ENCODE measurements around the gene ABLIM3.

Gene ABLIM3

DNA sequence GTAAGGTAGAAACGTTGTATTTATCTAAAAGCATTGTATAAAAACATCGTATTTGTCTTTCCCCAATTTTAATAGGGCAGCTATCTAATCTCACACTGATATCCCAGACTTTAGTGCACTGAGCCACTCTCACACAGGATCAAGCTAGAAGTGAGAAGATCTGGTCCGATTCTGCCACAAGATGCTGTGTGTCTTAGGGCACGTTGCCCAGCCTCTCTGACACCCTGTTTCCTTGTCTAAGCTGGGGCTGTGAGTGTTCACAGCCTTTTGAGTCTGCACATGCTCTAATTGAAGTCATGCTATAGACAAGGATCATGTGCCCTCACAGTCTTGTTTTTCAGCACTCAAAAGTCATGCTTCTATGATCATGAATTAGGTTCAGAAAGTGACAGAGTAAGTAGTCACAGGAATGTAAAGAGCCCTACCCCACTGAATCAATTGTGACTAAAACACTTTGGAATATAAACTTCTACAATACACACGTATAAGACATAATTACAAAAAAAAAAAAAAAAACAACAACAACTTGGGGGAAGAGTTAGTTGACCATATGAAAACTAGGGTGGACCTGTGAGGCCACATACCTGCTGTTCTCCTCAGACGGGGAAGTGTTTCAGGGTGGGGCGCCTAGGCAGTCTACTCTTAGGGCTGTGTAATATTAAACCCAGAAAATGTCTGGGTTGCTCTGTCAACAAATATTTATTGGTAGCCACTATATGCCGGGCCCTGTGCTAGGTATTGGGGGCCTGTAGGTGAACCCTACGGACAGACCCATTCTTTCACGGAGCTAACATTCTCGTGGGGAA is 893 bp upstream of the ABLIM3 start:
- H3K36me3 Mint-ChIP-seq: no peaks in the 10 kb centered on the region
- no peaks in the 10 kb centered on the region for H3K4me1 Mint-ChIP-seq
- H3K4me3 Mint-ChIP-seq: no peak overlapping the region
- H3K27me3 Mint-ChIP-seq: peaks cover 51% of the 10 kb centered on the region
- no peak for DNase-seq
- CTCF ChIA-PET: interaction anchor here (0.6 to 9.8 kb wide), 12 partner anchors 14 to 233 kb away, joined by 3 to 144 read pairs (median 4); no protein-coding TSS in a partner anchor
- no peaks in the 10 kb centered on the region for H3K9me3 Mint-ChIP-seq
- no peak overlapping the region for H3K27ac Mint-ChIP-seq

DNA sequence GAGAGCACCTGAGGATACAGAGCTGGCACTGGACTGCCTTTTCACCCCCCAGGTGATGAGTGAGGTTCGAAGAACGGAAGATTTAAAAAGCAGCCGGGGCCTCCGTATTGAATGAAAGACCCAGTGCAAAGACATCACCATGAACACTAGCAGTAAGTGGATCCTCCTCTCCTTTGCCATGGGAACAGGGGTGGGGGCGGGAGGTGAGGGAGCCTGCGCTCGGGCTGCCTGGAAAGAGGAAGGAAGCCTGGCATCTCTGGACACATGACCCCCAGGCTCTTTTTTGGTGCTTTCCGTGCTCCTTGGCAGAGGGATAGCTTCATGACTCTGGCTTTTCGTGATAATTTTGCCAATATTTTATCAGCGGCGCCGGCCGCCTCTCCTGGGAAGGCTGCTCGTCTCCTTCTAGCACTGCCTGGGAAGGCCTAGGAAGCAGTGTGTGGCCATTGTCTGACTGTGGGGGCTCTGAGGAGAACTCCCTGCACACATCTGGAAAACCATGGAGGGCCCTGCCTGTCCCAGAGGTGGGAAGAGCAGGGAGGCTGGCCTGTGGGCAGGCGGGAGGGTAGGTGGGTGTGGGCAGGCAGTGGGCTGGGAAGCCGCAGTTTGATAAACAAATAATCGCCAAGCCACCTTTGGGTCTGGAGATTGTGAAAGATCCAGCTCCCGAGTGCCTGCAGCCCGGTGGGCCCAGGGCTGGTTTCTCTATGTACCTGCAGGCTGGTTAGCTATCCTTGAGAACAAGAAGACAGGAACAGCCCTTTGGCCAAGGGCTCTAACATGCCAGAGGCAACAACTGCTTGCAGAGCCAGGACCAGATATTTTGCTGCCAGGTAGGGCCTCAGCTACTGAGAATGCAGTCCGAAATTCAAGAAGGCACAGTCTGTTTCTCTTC is 911 bp downstream of the ABLIM3 start:
- Mint-ChIP-seq H3K27me3 (peaks cover 41% of the 10 kb centered on the region), H3K27ac (no peak overlapping the region), H3K4me3 (peak overlapping the region; percentile 12), H3K36me3 (no peaks in the 10 kb centered on the region), H3K9me3 (no peaks in the 10 kb centered on the region), H3K4me1 (no peaks in the 10 kb centered on the region)
- no peak for DNase-seq
- CTCF ChIA-PET: interaction anchor here (0.7 to 9.8 kb wide), 11 partner anchors 19 to 172 kb away, joined by 3 to 144 read pairs (median 4); no protein-coding TSS in a partner anchor

GRCh38 chr5:149143470-149143869 is 2.2 kb downstream of the ABLIM3 start:
- no peaks in the 10 kb centered on the region for H3K36me3 Mint-ChIP-seq
- H3K4me3 Mint-ChIP-seq: no peak overlapping the region
- H3K27me3 Mint-ChIP-seq: peaks cover 30% of the 10 kb centered on the region
- CTCF ChIA-PET: interaction anchor here (6.0 to 9.8 kb wide), 2 partner anchors 121 to 126 kb away, joined by 39 to 144 read pairs; no protein-coding TSS in a partner anchor
- DNase-seq: no peak
- no peak overlapping the region for H3K27ac Mint-ChIP-seq
- H3K9me3 Mint-ChIP-seq: no peaks in the 10 kb centered on the region
- H3K4me1 Mint-ChIP-seq: no peaks in the 10 kb centered on the region

DNA sequence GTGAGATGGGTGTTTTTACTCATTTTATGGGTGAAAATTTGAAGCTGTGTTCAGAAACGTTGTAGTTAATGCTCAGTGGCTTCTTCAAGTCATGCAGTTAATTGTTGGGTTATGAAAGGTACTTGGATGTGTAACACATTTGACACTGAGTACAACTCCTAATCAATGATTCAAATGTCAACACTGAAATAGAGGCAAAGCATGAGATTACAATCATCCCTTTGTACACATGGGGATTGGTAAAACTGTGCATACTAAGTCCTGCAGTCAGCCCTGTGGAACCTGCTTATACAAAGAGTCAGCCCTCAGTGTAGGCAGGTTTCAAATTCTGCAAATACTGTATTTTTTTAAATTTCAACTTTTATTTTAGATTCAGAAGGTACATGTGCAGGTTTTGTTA is 3.3 kb downstream of the ABLIM3 start:
- CTCF ChIA-PET: interaction anchor here (1.6 to 9.8 kb wide), 2 partner anchors 120 to 124 kb away, joined by 7 to 144 read pairs; no protein-coding TSS in a partner anchor
- Mint-ChIP-seq H3K27ac (no peak overlapping the region), H3K9me3 (no peaks in the 10 kb centered on the region), H3K27me3 (peaks cover 30% of the 10 kb centered on the region), H3K36me3 (no peaks in the 10 kb centered on the region), H3K4me1 (no peaks in the 10 kb centered on the region), H3K4me3 (no peak overlapping the region)
- no peak for DNase-seq

DNA sequence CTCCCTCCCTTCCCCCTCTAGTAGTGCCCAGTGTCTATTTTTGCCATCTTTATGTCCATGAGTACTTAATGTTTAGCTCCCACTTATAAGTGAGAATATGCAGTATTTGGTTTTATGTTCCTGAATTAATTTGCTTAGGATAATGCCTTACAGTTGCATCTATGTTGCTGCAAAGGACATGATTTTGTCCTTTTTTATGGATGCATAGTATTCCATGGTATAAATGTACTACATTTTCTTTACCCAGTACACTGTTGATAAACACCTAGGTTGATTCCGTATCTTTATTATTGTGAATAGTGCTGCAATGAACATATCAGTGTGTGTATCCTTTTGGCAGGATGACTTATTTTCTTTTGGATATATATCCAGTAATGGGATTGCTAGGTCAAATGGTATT is 3.8 kb downstream of the ABLIM3 start:
- no peaks in the 10 kb centered on the region for H3K36me3 Mint-ChIP-seq
- DNase-seq: no peak
- no peak overlapping the region for H3K27ac Mint-ChIP-seq
- CTCF ChIA-PET: interaction anchor here (1.6 to 9.8 kb wide), 2 partner anchors 119 to 124 kb away, joined by 7 to 144 read pairs; no protein-coding TSS in a partner anchor
- H3K27me3 Mint-ChIP-seq: peaks cover 30% of the 10 kb centered on the region
- no peaks in the 10 kb centered on the region for H3K4me1 Mint-ChIP-seq
- H3K9me3 Mint-ChIP-seq: no peaks in the 10 kb centered on the region
- H3K4me3 Mint-ChIP-seq: no peak overlapping the region

- no peaks in the 10 kb centered on the region for H3K36me3 Mint-ChIP-seq
- peaks cover 13% of the 10 kb centered on the region for H3K27me3 Mint-ChIP-seq
- H3K9me3 Mint-ChIP-seq: no peaks in the 10 kb centered on the region
- H3K27ac Mint-ChIP-seq: no peak overlapping the region
- DNase-seq: no peak
- no peaks in the 10 kb centered on the region for H3K4me1 Mint-ChIP-seq
- CTCF ChIA-PET: interaction anchor here (1.1 kb wide), 1 partner anchor 121 kb away, joined by 5 read pairs; no protein-coding TSS in a partner anchor
- H3K4me3 Mint-ChIP-seq: no peak overlapping the region
Measured at GRCh38 chr5:149147676-149148075, 6.4 kb downstream of the ABLIM3 start.

GRCh38 chr5:149149942-149150341 is 8.6 kb downstream of the ABLIM3 start:
- H3K36me3 Mint-ChIP-seq: no peaks in the 10 kb centered on the region
- no peak for DNase-seq
- no peaks in the 10 kb centered on the region for H3K4me1 Mint-ChIP-seq
- H3K27ac Mint-ChIP-seq: no peak overlapping the region
- peaks cover 3% of the 10 kb centered on the region for H3K27me3 Mint-ChIP-seq
- CTCF ChIA-PET: no interaction called here
- H3K4me3 Mint-ChIP-seq: no peak overlapping the region
- H3K9me3 Mint-ChIP-seq: no peaks in the 10 kb centered on the region

DNA sequence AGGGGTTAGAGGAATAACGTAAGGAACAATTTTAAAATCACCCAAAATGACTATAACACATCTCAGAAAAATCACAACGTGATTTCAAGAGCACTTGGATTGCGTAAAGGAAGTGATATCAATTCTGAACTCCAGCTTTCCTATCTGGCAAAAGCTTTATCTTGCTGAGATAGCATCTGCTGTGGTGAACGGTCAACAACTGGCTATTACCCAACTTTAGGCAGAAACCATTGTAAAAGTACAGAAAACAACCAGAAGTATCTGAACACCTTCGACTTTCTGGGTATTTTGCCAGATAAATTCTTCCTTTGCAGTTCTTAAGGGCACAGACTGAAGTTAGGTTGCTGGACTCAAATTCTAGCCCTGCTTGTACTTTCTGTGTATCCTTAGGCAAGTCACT is 9.2 kb downstream of the ABLIM3 start:
- no peak for DNase-seq
- no peaks in the 10 kb centered on the region for H3K9me3 Mint-ChIP-seq
- H3K36me3 Mint-ChIP-seq: no peaks in the 10 kb centered on the region
- H3K4me3 Mint-ChIP-seq: no peak overlapping the region
- CTCF ChIA-PET: no interaction called here
- peaks cover 3% of the 10 kb centered on the region for H3K27me3 Mint-ChIP-seq
- no peak overlapping the region for H3K27ac Mint-ChIP-seq
- H3K4me1 Mint-ChIP-seq: no peaks in the 10 kb centered on the region

- Mint-ChIP-seq H3K9me3 (no peaks in the 10 kb centered on the region), H3K27me3 (peaks cover 3% of the 10 kb centered on the region), H3K36me3 (no peaks in the 10 kb centered on the region), H3K4me3 (no peak overlapping the region), H3K27ac (no peak overlapping the region), H3K4me1 (no peaks in the 10 kb centered on the region)
- DNase-seq: no peak
- CTCF ChIA-PET: interaction anchor here (0.6 to 1.1 kb wide), 2 partner anchors 115 to 117 kb away, joined by 3 to 4 read pairs; no protein-coding TSS in a partner anchor
Measured at GRCh38 chr5:149151717-149152116, 10.4 kb downstream of the ABLIM3 start.

DNA sequence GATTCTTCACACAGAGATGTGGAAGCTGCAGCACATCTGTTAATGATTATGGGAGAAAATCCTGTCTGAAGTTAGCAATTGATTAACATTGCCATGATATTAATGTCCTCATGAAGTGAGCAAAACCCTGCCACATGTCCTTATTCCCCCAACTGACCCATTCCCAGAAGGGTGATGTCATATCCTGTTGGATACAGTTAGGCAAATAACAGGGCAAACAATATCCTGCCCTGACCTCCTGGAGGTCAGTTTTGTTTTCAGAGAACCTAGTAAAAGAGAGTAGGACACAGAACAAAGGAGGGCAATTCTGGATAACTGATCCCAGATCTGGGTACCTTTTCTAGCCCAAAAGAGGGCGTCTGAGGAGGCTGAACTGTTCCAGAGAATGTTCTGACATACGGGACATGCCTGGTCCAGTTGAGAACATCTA is 11.0 kb downstream of the ABLIM3 start:
- CTCF ChIA-PET: interaction anchor here (0.6 to 1.1 kb wide), 2 partner anchors 114 to 117 kb away, joined by 3 to 4 read pairs; no protein-coding TSS in a partner anchor
- no peaks in the 10 kb centered on the region for H3K9me3 Mint-ChIP-seq
- H3K4me3 Mint-ChIP-seq: no peak overlapping the region
- H3K36me3 Mint-ChIP-seq: no peaks in the 10 kb centered on the region
- peaks cover 3% of the 10 kb centered on the region for H3K27me3 Mint-ChIP-seq
- H3K27ac Mint-ChIP-seq: no peak overlapping the region
- no peak for DNase-seq
- no peaks in the 10 kb centered on the region for H3K4me1 Mint-ChIP-seq

DNA sequence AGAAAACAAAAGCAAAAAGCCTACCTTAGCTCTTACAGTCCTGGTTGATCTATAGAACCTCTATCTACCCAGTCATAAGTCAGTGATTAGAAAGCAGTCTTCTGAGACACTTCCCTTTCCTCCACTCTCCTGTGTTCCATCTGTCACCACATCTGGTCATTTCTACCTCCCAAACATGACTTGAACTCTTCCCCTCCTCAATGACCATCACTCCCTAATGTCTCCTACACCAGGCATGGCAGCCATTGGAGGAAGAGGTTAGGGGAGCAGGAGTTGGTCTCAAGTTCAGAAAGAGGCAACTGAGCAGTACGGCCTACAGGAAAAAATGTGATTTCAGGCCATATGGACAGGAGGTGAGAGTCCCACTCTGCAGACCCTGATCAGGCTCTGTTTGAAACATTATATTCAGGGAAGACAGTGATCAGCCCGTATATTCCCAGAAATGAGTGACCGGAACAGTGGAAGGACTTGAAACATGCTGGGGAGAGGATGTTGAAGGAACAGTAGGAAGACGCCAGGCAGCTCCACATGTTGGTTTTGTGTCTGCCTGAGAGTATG is 12.0 kb downstream of the ABLIM3 start:
- no peak overlapping the region for H3K27ac Mint-ChIP-seq
- no peaks in the 10 kb centered on the region for H3K9me3 Mint-ChIP-seq
- no peaks in the 10 kb centered on the region for H3K36me3 Mint-ChIP-seq
- H3K4me1 Mint-ChIP-seq: no peaks in the 10 kb centered on the region
- peaks cover 3% of the 10 kb centered on the region for H3K27me3 Mint-ChIP-seq
- H3K4me3 Mint-ChIP-seq: no peak overlapping the region
- CTCF ChIA-PET: interaction anchor here (1.2 kb wide), 1 partner anchor 30 kb away, joined by 3 read pairs; no protein-coding TSS in a partner anchor
- no peak for DNase-seq

GRCh38 chr5:149153751-149154610 is 12.7 kb downstream of the ABLIM3 start:
- Mint-ChIP-seq H3K4me3 (no peak overlapping the region), H3K27me3 (peaks cover 3% of the 10 kb centered on the region), H3K36me3 (no peaks in the 10 kb centered on the region), H3K9me3 (no peaks in the 10 kb centered on the region), H3K4me1 (no peaks in the 10 kb centered on the region), H3K27ac (no peak overlapping the region)
- CTCF ChIA-PET: interaction anchor here (1.2 kb wide), 1 partner anchor 30 kb away, joined by 3 read pairs; no protein-coding TSS in a partner anchor
- DNase-seq: no peak

- Mint-ChIP-seq H3K9me3 (no peaks in the 10 kb centered on the region), H3K4me1 (no peaks in the 10 kb centered on the region), H3K36me3 (no peaks in the 10 kb centered on the region), H3K27ac (no peak overlapping the region), H3K4me3 (no peak overlapping the region), H3K27me3 (peaks cover 3% of the 10 kb centered on the region)
- CTCF ChIA-PET: interaction anchor here (1.2 kb wide), 1 partner anchor 29 kb away, joined by 3 read pairs; no protein-coding TSS in a partner anchor
- DNase-seq: no peak
Measured at GRCh38 chr5:149154650-149155049, 13.4 kb downstream of the ABLIM3 start.

Data from activated naive CD4-positive, alpha-beta T cell treated with anti-CD3 and anti-CD28 coated beads, Interleukin-2, amount 10 ng/mL, durations not matched to agents 7 days and 5 days (primary cell).